GM23248 (cell line): ENCODE data around the gene RUNX3.

Experiments used
- EZH2 ChIP-seq: fragments of 200-600 bp; sonication (generic); IDR thresholded peaks from 2 replicates; pipeline ENCODE4 v1.6.1; 2018; ENCODE audit warnings: antibody characterized with exemption, mild to moderate bottlenecking; ENCODE audit not compliant: insufficient read depth, poor library complexity, severe bottlenecking
- EZH2phosphoT487 ChIP-seq: fragments of 200-600 bp; sonication (generic); IDR thresholded peaks from 2 replicates; pipeline ENCODE4 v1.6.1; 2018; ENCODE audit warnings: antibody characterized with exemption, moderate library complexity, mild to moderate bottlenecking, low read depth; ENCODE audit not compliant: insufficient read depth

GRCh38 chr1:24946861-24947658, 17.0 kb upstream of the RUNX3 start:
- TF ChIP-seq EZH2phosphoT487 (no peak), EZH2 (no peak)
